Activated CD8-positive, alpha-beta memory T cell treated with anti-CD3 and anti-CD28 coated beads, Interleukin-2, amount 50 U/mL, for 24 hours (primary cell): ENCODE measurements around the gene FXYD4.
"Not testable (repeated sequence)": the region's sequence is repeated elsewhere in the genome, so short reads cannot be mapped to it uniquely, and the experiment has no call there.

Experiments used
- DNase-seq: peaks from one replicate; pipeline ENCODE4 v3.0.0-alpha.2; 2020; ENCODE audit errors: extremely low read depth

Gene FXYD4

DNA sequence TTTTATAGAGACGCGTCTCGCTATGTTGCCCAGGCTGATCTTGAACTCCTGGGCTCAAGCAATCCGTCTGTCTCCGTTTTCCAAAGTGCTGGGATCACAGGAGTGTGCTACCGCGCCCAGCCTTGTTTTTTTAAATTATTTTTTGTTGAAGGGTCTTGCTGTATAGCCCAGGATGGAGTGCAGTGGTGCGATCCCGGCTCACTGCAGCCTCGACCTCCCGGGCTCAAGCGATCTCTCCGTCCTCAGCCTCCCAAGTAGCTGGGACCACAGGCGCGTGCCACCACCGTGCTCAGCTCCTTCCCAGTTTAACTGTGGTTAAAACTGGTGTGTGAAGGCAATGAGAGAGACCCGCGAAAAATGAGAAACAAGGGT is 48.5 kb downstream of the FXYD4 start:
- no peak for DNase-seq

DNA sequence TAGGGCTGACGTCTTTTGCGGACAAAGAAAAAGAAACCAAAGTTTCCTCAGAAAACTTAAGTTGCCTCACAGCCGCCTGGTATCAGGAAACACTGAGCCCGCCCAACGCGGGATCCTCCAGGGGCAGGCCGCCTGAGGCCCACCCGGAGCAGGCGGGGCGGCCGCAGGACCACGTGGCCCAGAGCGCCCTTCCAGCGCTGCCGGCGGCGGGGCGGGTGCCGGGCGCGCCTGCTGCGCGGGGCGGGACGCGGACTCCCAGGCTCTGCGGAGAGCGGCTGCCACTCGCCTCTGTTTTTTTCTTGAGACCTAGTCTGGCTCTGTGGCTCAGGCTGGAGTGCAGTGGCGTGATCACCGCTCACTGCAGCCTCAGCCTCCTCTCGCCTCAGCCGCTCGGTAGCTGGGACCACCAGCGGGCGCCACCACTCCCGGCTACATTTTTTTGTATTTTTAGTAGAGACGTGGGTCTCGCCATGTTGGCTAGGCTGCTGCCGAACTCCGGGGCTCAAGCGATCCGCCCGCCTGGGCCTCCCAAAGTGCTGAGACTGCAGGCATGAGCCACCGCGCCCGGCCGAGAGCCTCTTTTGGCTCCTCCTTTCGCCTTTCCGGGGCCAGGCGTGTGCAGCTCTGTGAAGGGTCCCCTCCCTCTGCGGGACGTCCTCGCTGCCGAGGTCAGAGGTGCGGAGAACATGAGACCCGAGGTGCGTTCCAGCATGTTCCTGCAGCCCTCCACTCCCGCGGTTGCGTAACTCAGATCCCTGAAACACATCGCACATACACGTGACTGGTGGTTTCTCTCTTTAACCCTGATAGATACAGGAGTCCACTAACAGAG is 49.1 kb downstream of the FXYD4 start:
- DNase-seq = peak; percentile 59

DNA sequence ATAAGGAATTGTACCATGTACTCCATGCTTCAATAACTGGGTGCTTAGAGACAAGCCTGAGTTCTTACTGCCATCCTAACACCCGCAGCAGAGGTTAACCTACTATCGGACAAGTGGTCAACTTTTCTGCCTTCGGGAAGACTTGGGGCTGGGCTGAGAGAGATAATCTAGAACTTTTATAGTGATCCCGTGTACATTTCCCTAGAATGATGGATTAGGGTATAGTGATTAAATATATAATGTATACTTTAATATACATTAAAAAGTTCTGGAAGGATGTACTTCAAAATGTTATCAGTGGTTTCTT is 49.7 kb downstream of the FXYD4 start:
- DNase-seq = no peak

DNA sequence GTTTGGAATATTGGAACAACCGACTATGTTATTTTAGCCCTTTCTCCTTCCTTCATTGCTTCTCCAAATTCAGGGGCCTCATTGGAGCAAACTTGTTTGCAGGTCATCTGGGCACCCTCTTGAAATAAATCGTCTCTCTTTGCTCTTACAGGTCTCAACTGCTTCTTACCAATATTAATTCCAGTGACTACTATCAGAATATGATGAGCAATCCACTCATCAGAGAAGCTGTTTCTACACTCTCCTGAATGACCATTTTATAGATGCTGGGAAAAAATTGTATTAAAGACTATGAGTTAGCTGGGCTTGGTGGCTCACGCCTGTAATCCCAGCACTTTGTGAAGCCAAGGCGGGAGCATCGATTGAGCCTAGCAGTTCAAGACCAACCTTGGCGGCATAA is 50.1 kb downstream of the FXYD4 start:
- DNase-seq = no peak

DNA sequence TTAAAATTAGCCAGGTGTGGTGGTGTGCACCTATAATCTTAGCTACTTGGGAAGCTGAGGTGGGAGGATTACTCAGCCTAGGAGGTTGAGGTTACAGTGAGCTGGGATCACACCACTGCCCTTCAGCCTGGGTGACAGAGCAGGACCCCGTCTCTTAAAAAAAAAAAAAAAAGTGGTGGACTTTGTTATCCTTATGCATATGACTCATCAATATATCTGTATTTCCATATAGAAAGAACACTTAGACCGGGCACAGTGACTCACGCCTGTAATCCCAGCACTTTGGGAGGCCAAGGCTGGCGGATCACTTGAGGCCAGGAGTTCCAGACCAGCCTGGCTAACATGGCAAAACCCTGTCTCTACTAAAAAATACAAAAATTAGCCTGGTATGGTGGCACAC is 50.5 kb downstream of the FXYD4 start:
- not testable (repeated sequence) for DNase-seq

DNA sequence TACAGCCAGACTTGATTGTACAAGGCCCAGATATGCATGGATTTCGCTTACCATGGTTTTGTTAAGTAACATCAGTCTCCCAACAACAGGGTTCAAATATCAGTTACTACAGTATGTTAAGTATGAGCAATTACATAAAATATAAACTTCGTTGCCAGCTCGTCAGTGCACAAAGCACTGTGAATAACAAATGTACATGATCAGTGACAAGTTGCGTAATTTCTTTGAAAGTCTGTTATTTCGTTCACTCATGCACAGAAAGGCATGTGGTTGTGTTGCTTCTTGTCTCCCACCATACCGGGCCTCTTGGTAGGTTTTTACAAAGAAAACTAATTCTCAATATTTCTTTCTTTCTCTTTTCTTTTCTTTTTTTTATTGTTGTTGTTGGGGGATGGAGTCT is 53.0 kb downstream of the FXYD4 start:
- no peak for DNase-seq
